ENCODE data around the gene MME.

Gene MME

DNA sequence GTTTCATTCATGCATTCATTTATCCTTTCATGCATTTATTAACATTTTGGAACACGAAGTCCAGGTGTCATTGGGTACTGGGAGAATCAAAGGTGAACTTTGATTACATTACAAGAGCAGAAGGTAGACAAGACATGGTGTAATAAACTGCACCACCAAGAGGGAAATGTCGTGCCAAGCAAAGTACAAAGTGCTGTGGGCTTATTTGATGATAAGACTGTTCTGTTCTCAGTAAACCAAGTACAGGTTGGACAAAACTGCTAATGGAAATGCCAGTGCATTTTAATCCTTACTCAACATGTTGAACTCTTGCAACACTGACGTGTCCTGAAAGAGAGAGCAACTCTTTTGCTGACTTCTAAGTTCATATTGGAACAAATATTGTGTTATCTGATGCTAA, 69.4 kb downstream of the MME start:
- TF ChIP-seq, protein P1, sequence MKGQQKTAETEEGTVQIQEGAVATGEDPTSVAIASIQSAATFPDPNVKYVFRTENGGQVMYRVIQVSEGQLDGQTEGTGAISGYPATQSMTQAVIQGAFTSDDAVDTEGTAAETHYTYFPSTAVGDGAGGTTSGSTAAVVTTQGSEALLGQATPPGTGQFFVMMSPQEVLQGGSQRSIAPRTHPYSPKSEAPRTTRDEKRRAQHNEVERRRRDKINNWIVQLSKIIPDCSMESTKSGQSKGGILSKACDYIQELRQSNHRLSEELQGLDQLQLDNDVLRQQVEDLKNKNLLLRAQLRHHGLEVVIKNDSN (IDR thresholded peaks at IDR 0.05): no peak
- no peak for TF ChIP-seq RAD21 (IDR thresholded peaks at IDR 0.05; ENCODE audit: low read depth)
- TF ChIP-seq TEAD4 (IDR thresholded peaks at IDR 0.05): no peak
- TF ChIP-seq CREB1 (IDR thresholded peaks at IDR 0.05; ENCODE audit: low read depth): no peak
- TF ChIP-seq EGR1 (IDR thresholded peaks at IDR 0.05): no peak
- no peak for TF ChIP-seq MAX (IDR thresholded peaks at IDR 0.05)
- no peak for TF ChIP-seq TCF12 (IDR thresholded peaks at IDR 0.05; ENCODE audit: low read depth)
- no peak for TF ChIP-seq TAF1 (IDR thresholded peaks at IDR 0.05; ENCODE audit: low read depth)
- TF ChIP-seq ZBTB7A (IDR thresholded peaks at IDR 0.05; ENCODE audit: low read depth): no peak
- no peak for TF ChIP-seq CEBPB (IDR thresholded peaks at IDR 0.05)

GRCh38 chr3:155153242-155154186, 73.4 kb downstream of the MME start:
- TF ChIP-seq TCF12 (IDR thresholded peaks at IDR 0.05; ENCODE audit: low read depth) (no peak), RAD21 (IDR thresholded peaks at IDR 0.05; ENCODE audit: low read depth) (no peak), CEBPB (IDR thresholded peaks at IDR 0.05) (no peak), TAF1 (IDR thresholded peaks at IDR 0.05; ENCODE audit: low read depth) (no peak), EGR1 (IDR thresholded peaks at IDR 0.05) (no peak)
- TF ChIP-seq, protein P2, sequence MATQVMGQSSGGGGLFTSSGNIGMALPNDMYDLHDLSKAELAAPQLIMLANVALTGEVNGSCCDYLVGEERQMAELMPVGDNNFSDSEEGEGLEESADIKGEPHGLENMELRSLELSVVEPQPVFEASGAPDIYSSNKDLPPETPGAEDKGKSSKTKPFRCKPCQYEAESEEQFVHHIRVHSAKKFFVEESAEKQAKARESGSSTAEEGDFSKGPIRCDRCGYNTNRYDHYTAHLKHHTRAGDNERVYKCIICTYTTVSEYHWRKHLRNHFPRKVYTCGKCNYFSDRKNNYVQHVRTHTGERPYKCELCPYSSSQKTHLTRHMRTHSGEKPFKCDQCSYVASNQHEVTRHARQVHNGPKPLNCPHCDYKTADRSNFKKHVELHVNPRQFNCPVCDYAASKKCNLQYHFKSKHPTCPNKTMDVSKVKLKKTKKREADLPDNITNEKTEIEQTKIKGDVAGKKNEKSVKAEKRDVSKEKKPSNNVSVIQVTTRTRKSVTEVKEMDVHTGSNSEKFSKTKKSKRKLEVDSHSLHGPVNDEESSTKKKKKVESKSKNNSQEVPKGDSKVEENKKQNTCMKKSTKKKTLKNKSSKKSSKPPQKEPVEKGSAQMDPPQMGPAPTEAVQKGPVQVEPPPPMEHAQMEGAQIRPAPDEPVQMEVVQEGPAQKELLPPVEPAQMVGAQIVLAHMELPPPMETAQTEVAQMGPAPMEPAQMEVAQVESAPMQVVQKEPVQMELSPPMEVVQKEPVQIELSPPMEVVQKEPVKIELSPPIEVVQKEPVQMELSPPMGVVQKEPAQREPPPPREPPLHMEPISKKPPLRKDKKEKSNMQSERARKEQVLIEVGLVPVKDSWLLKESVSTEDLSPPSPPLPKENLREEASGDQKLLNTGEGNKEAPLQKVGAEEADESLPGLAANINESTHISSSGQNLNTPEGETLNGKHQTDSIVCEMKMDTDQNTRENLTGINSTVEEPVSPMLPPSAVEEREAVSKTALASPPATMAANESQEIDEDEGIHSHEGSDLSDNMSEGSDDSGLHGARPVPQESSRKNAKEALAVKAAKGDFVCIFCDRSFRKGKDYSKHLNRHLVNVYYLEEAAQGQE (IDR thresholded peaks at IDR 0.05; ENCODE audit: low read depth): no peak
- TF ChIP-seq, protein P1 (IDR thresholded peaks at IDR 0.05): no peak

DNA sequence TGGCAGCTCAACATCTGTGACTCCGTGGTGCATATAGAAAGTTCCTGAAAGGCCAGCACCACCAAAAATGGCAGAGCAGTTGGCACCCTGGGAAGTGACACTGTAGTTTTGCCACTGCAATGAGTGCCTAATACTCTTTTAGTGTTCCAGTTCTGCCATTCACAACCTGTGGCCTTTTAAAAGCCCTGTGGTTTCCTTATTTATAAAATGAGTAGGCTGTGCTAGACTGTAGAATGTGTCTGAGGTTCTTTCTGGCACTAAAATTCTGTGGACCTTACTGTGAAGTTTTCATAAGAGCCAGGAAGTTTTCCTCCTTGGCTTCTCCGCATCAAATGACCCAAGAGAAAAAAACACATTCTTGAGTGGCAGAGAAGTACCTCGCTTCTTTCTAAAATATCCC, 74.1 kb downstream of the MME start:
- no peak for TF ChIP-seq RAD21 (IDR thresholded peaks at IDR 0.05; ENCODE audit: low read depth)
- no peak for TF ChIP-seq TCF12 (IDR thresholded peaks at IDR 0.05; ENCODE audit: low read depth)
- TF ChIP-seq EP300 (IDR thresholded peaks at IDR 0.05; ENCODE audit: borderline replicate concordance): no peak
- TF ChIP-seq TAF1 (IDR thresholded peaks at IDR 0.05; ENCODE audit: low read depth): no peak
- TF ChIP-seq EGR1 (IDR thresholded peaks at IDR 0.05): no peak
- TF ChIP-seq, protein P1 (IDR thresholded peaks at IDR 0.05): no peak
- no peak for TF ChIP-seq CREB1 (IDR thresholded peaks at IDR 0.05; ENCODE audit: low read depth)
- no peak for TF ChIP-seq TEAD4 (IDR thresholded peaks at IDR 0.05)
- no peak for TF ChIP-seq CEBPB (IDR thresholded peaks at IDR 0.05)
- TF ChIP-seq, protein P2 (IDR thresholded peaks at IDR 0.05; ENCODE audit: low read depth): no peak
- TF ChIP-seq FOXM1 (IDR thresholded peaks at IDR 0.05; ENCODE audit: borderline replicate concordance, low read depth): no peak
- no peak for TF ChIP-seq YY1 (IDR thresholded peaks at IDR 0.05; ENCODE audit: low read depth)
- TF ChIP-seq ZBTB7A (IDR thresholded peaks at IDR 0.05; ENCODE audit: low read depth): no peak
- no peak for TF ChIP-seq MAX (IDR thresholded peaks at IDR 0.05)
- no peak for TF ChIP-seq NFIC (IDR thresholded peaks at IDR 0.05)

DNA sequence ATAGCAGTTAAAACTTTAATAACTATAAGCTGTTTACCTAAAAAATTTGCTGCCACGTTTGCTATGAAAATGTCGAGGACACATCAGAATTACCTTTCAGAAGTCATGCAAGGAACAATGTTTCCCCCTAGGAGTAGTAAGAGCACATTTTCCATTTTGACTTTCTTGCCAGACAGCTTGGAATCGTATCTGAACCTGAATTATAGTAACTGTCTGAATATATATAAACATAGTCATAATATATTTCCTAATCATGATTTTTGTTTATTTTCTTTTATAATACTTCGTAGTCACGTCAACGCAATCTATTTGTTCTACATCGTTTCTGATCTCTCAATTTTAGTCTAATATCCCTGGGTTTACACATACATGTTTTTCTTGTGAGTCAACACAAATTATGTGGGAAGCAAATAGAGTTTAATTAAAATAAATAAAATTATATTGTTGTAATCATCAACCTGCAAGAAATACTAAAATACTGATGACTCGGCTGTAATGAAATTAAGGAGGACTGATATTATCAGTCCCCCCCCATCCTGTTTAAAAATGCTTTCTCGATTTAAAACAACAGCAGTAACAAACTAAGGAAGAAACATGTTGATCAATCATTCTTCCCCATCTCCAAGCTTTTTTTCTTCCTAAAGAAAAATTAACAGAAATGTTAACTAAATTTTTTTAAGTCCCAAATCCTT, 78.4 kb downstream of the MME start:
- TF ChIP-seq EGR1 (IDR thresholded peaks at IDR 0.05) (no peak), MAX (IDR thresholded peaks at IDR 0.05) (no peak), CREB1 (IDR thresholded peaks at IDR 0.05; ENCODE audit: low read depth) (no peak), RAD21 (IDR thresholded peaks at IDR 0.05; ENCODE audit: low read depth) (no peak), YY1 (IDR thresholded peaks at IDR 0.05; ENCODE audit: low read depth) (no peak), TAF1 (IDR thresholded peaks at IDR 0.05; ENCODE audit: low read depth) (no peak), NFIC (IDR thresholded peaks at IDR 0.05) (no peak), TEAD4 (IDR thresholded peaks at IDR 0.05) (no peak), CEBPB (IDR thresholded peaks at IDR 0.05) (no peak), ZBTB7A (IDR thresholded peaks at IDR 0.05; ENCODE audit: low read depth) (no peak), TCF12 (IDR thresholded peaks at IDR 0.05; ENCODE audit: low read depth) (no peak), FOXM1 (IDR thresholded peaks at IDR 0.05; ENCODE audit: borderline replicate concordance, low read depth) (no peak), EP300 (IDR thresholded peaks at IDR 0.05; ENCODE audit: borderline replicate concordance) (no peak)
- TF ChIP-seq, protein P1 (IDR thresholded peaks at IDR 0.05): no peak
- TF ChIP-seq, protein P2 (IDR thresholded peaks at IDR 0.05; ENCODE audit: low read depth): no peak

Measured in Ishikawa (cell line).